Uterus (tissue), 2 donors: ENCODE data around the gene VGF.

Experiments
- CTCF ChIP-seq, 4 experiments: fragments of 200-600 bp in 2 of 4; fragments of 450-650 bp in 2 of 4; sonication (generic) in 2 of 4; IDR thresholded peaks; one replicate each; pipeline ENCODE4 v1.5.1; 2016 to 2019; ENCODE audit warnings: antibody characterized with exemption in 4 of 4, mild to moderate bottlenecking in 2 of 4, moderate library complexity in 1 of 4
- POLR2A ChIP-seq, 2 donors: fragments of 450-650 bp; IDR thresholded peaks; one replicate each; pipeline ENCODE4 v1.6.1; 2016; ENCODE audit warnings: antibody characterized with exemption in 2 of 2, mild to moderate bottlenecking in 1 of 2, moderate library complexity in 1 of 2

- TF ChIP-seq POLR2A (IDR thresholded peaks at IDR 0.05) = no peak
- no peak for TF ChIP-seq CTCF (IDR thresholded peaks at IDR 0.05)
These were observed 2.7 kb downstream of the VGF start for GRCh38 chr7:101162551-101163278.
